Brain microvascular endothelial cell (primary cell): ENCODE measurements around the gene CEP41.

Source experiments
- DNase-seq: peaks from one replicate; pipeline ENCODE4 v3.0.0-alpha.2; 2020
- H3K27ac ChIP-seq: fragments of 250-450 bp; sonication (Bioruptor Pico); 2 replicates; pipeline ENCODE4 v1.5.1; 2020; ENCODE audit warnings: mild to moderate bottlenecking, moderate library complexity
- H3K27me3 ChIP-seq: fragments of 250-450 bp; sonication (Bioruptor Pico); replicated peaks from 2 replicates; pipeline ENCODE4 v1.5.1; 2020; ENCODE audit warnings: mild to moderate bottlenecking
- H3K36me3 ChIP-seq: fragments of 250-450 bp; sonication (Bioruptor Pico); replicated peaks from 2 replicates; pipeline ENCODE4 v1.5.1; 2020; ENCODE audit warnings: mild to moderate bottlenecking
- H3K4me3 ChIP-seq: 2 replicates; pipeline ENCODE4 v1.5.1; 2011; ENCODE audit warnings: low read depth, mild to moderate bottlenecking, control low read depth, low read length, moderate library complexity
- CTCF ChIP-seq: IDR thresholded peaks from 2 replicates; pipeline ENCODE4 v1.5.1; 2011; ENCODE audit warnings: low read depth, mild to moderate bottlenecking, moderate library complexity, low read length, control low read depth, inconsistent platforms; ENCODE audit errors: missing control alignments
- in situ Hi-C: cut with HindIII; loops from 2 replicates; pipeline ENCODE4 v1.10.0; 2017; ENCODE audit warnings: low sequenced_read_pairs, low pct_ligation_motif_present

Gene CEP41

GRCh38 chr7:130478991-130479390 is 38.2 kb upstream of the CEP41 start:
- Histone ChIP-seq H3K27me3 (no peaks in the 10 kb centered on the region), H3K36me3 (no peaks in the 10 kb centered on the region), H3K4me3 (no peak overlapping the region), H3K27ac (no peak overlapping the region)
- TF ChIP-seq CTCF = no peak
- no peak for DNase-seq
- in situ Hi-C loops = no loop called here

GRCh38 chr7:130476297-130477150 is 35.7 kb upstream of the CEP41 start:
- in situ Hi-C loops = no loop called here

GRCh38 chr7:130475776-130476175 is 35.0 kb upstream of the CEP41 start:
- TF ChIP-seq CTCF = no peak
- no peak for DNase-seq
- in situ Hi-C loops = no loop called here
- no peak overlapping the region for H3K4me3 ChIP-seq
- H3K27me3 ChIP-seq = no peaks in the 10 kb centered on the region
- no peak overlapping the region for H3K27ac ChIP-seq
- H3K36me3 ChIP-seq = no peaks in the 10 kb centered on the region

More at GRCh38 chr7:130476297-130477150, 35.7 kb upstream of the CEP41 start:
- peak; percentile 49 for DNase-seq
- TF ChIP-seq CTCF = no peak
- H3K27me3 ChIP-seq = no peaks in the 10 kb centered on the region
- no peak overlapping the region for H3K27ac ChIP-seq
- no peak overlapping the region for H3K4me3 ChIP-seq
- H3K36me3 ChIP-seq = no peaks in the 10 kb centered on the region

- no peak for DNase-seq
- Histone ChIP-seq H3K4me3 (no peak overlapping the region), H3K36me3 (no peaks in the 10 kb centered on the region), H3K27me3 (no peaks in the 10 kb centered on the region), H3K27ac (no peak overlapping the region)
- TF ChIP-seq CTCF = no peak
- in situ Hi-C loops = no loop called here
Observed at GRCh38 chr7:130473876-130474275, 33.1 kb upstream of the CEP41 start.

- Histone ChIP-seq H3K36me3 (no peaks in the 10 kb centered on the region), H3K27me3 (no peaks in the 10 kb centered on the region), H3K4me3 (no peak overlapping the region), H3K27ac (no peak overlapping the region)
- no peak for TF ChIP-seq CTCF
- in situ Hi-C loops = no loop called here
- DNase-seq = no peak
Observed at GRCh38 chr7:130473289-130473688, 32.5 kb upstream of the CEP41 start.

- no peak for DNase-seq
- no peak overlapping the region for H3K27ac ChIP-seq
- no peak overlapping the region for H3K4me3 ChIP-seq
- no peaks in the 10 kb centered on the region for H3K27me3 ChIP-seq
- in situ Hi-C loops = no loop called here
- no peak for TF ChIP-seq CTCF
- H3K36me3 ChIP-seq = no peaks in the 10 kb centered on the region
Observed at GRCh38 chr7:130471974-130472373, 31.2 kb upstream of the CEP41 start.
